ENCODE results near the gene ANTXR1. TPM values are rescaled to one million over a fixed set of nuclear protein-coding genes. Genes with fewer than 3 reads are reported as not detected.

ANTXR1 gene
- total and polyA plus RNA-seq, 2 experiments from 2014 or later = 128 to 191 TPM

GRCh38 chr2:68975844-68976243 is 37.1 kb upstream of the ANTXR1 start:
- Histone ChIP-seq H3K79me2 (ENCODE audit: insufficient read depth) (no peaks in the 10 kb centered on the region), H3K4me2 (ENCODE audit: unreplicated experiment) (no peak overlapping the region), H3K9me2 (ENCODE audit: insufficient read depth) (no peaks in the 10 kb centered on the region), H3K4me1 (ENCODE audit: insufficient read depth) (peaks cover 40% of the 10 kb centered on the region), H3F3A (ENCODE audit: insufficient read depth) (peaks cover 26% of the 10 kb centered on the region), H4K20me1 (ENCODE audit: insufficient read depth) (no peaks in the 10 kb centered on the region), H3K36me3 (ENCODE audit: low read depth) (no peaks in the 10 kb centered on the region), H3K9me3 (ENCODE audit: low read depth) (no peaks in the 10 kb centered on the region), H3K4me3 (no peak overlapping the region), H3K9ac (no peak overlapping the region), H3K27ac (no peak overlapping the region), H2AFZ (no peak overlapping the region), H3K27me3 (replicated peaks; ENCODE audit: insufficient read depth) (no peaks in the 10 kb centered on the region)
- in situ Hi-C loops (cut with MboI) = no loop called here
- TF ChIP-seq EZH2phosphoT487 (IDR thresholded peaks at IDR 0.05; ENCODE audit: insufficient read depth, low read depth) (no peak), EZH2 (IDR thresholded peaks at IDR 0.05; ENCODE audit: insufficient read depth, poor library complexity, severe bottlenecking) (no peak)
- no peak for DNase-seq
- WGBS, 2 experiments (ENCODE audit: low coverage in 1 of 2, low lambda C conversion rate in 2 of 2, missing lambda C conversion rate in 2 of 2) = 92 to 96% methylated on average over 2 of the region's 2 CpGs

- Histone ChIP-seq H3K36me3 (ENCODE audit: low read depth) (no peaks in the 10 kb centered on the region), H3K9ac (no peak overlapping the region), H3K27ac (no peak overlapping the region), H4K20me1 (ENCODE audit: insufficient read depth) (no peaks in the 10 kb centered on the region), H3K9me3 (ENCODE audit: low read depth) (no peaks in the 10 kb centered on the region), H3K4me3 (no peak overlapping the region), H3K4me1 (ENCODE audit: insufficient read depth) (peaks cover 26% of the 10 kb centered on the region), H2AFZ (no peak overlapping the region), H3K79me2 (ENCODE audit: insufficient read depth) (no peaks in the 10 kb centered on the region), H3K27me3 (replicated peaks; ENCODE audit: insufficient read depth) (no peaks in the 10 kb centered on the region), H3F3A (ENCODE audit: insufficient read depth) (peaks cover 13% of the 10 kb centered on the region), H3K4me2 (ENCODE audit: unreplicated experiment) (no peak overlapping the region), H3K9me2 (ENCODE audit: insufficient read depth) (no peaks in the 10 kb centered on the region)
- no peak for DNase-seq
- 70 to 71% methylated on average over 4 of the region's 4 CpGs for WGBS, 2 experiments (ENCODE audit: low coverage in 1 of 2, low lambda C conversion rate in 2 of 2, missing lambda C conversion rate in 2 of 2)
- no peak for TF ChIP-seq EZH2 (IDR thresholded peaks at IDR 0.05; ENCODE audit: insufficient read depth, poor library complexity, severe bottlenecking)
- in situ Hi-C loops (cut with MboI) = no loop called here
Observed at GRCh38 chr2:68977453-68977852, 35.5 kb upstream of the ANTXR1 start.

- TF ChIP-seq EZH2 (IDR thresholded peaks at IDR 0.05; ENCODE audit: insufficient read depth, poor library complexity, severe bottlenecking) (no peak), EZH2phosphoT487 (IDR thresholded peaks at IDR 0.05; ENCODE audit: insufficient read depth, low read depth) (no peak)
- Histone ChIP-seq H3K4me3 (no peak overlapping the region), H3K79me2 (ENCODE audit: insufficient read depth) (no peaks in the 10 kb centered on the region), H3K9me2 (ENCODE audit: insufficient read depth) (no peaks in the 10 kb centered on the region), H3K4me1 (ENCODE audit: insufficient read depth) (peaks cover 19% of the 10 kb centered on the region), H3K9me3 (ENCODE audit: low read depth) (no peaks in the 10 kb centered on the region), H4K20me1 (ENCODE audit: insufficient read depth) (no peaks in the 10 kb centered on the region), H3K27ac (no peak overlapping the region), H3F3A (ENCODE audit: insufficient read depth) (peaks cover 6% of the 10 kb centered on the region), H3K27me3 (replicated peaks; ENCODE audit: insufficient read depth) (no peaks in the 10 kb centered on the region), H2AFZ (no peak overlapping the region), H3K4me2 (ENCODE audit: unreplicated experiment) (no peak overlapping the region), H3K36me3 (ENCODE audit: low read depth) (no peaks in the 10 kb centered on the region), H3K9ac (no peak overlapping the region)
- 75 to 82% methylated on average over 3 of the region's 3 CpGs for WGBS, 2 experiments (ENCODE audit: low coverage in 1 of 2, low lambda C conversion rate in 2 of 2, missing lambda C conversion rate in 2 of 2)
- in situ Hi-C loops (cut with MboI) = no loop called here
- DNase-seq = no peak
Observed at GRCh38 chr2:68978098-68978497, 34.9 kb upstream of the ANTXR1 start.

GRCh38 chr2:68980956-68981355 is 32.0 kb upstream of the ANTXR1 start:
- WGBS, 2 experiments (ENCODE audit: low coverage in 1 of 2, low lambda C conversion rate in 2 of 2, missing lambda C conversion rate in 2 of 2) = 86 to 94% methylated on average over 1 of the region's 1 CpG
- H3K79me2 ChIP-seq (ENCODE audit: insufficient read depth) = no peaks in the 10 kb centered on the region
- in situ Hi-C loops (cut with MboI) = no loop called here

GRCh38 chr2:68987021-68987503 is 25.9 kb upstream of the ANTXR1 start:
- 77 to 85% methylated on average over 5 of the region's 5 CpGs for WGBS, 2 experiments (ENCODE audit: low coverage in 1 of 2, low lambda C conversion rate in 2 of 2, missing lambda C conversion rate in 2 of 2)

More at GRCh38 chr2:68980956-68981355, 32.0 kb upstream of the ANTXR1 start:
- H3K27ac ChIP-seq = no peak overlapping the region
- H3K4me2 ChIP-seq (ENCODE audit: unreplicated experiment) = no peak overlapping the region
- H2AFZ ChIP-seq = no peak overlapping the region
- no peaks in the 10 kb centered on the region for H3K27me3 ChIP-seq (replicated peaks; ENCODE audit: insufficient read depth)
- no peak overlapping the region for H3K9ac ChIP-seq
- H4K20me1 ChIP-seq (ENCODE audit: insufficient read depth) = no peaks in the 10 kb centered on the region
- H3K36me3 ChIP-seq (ENCODE audit: low read depth) = no peaks in the 10 kb centered on the region
- no peaks in the 10 kb centered on the region for H3K4me1 ChIP-seq (ENCODE audit: insufficient read depth)
- H3K4me3 ChIP-seq = no peak overlapping the region
- H3K9me3 ChIP-seq (ENCODE audit: low read depth) = no peaks in the 10 kb centered on the region
- no peak for DNase-seq
- TF ChIP-seq EZH2 (IDR thresholded peaks at IDR 0.05; ENCODE audit: insufficient read depth, poor library complexity, severe bottlenecking) (no peak), EZH2phosphoT487 (IDR thresholded peaks at IDR 0.05; ENCODE audit: insufficient read depth, low read depth) (no peak)
- no peaks in the 10 kb centered on the region for H3F3A ChIP-seq (ENCODE audit: insufficient read depth)
- no peaks in the 10 kb centered on the region for H3K9me2 ChIP-seq (ENCODE audit: insufficient read depth)

More at GRCh38 chr2:68987021-68987503, 25.9 kb upstream of the ANTXR1 start:
- Histone ChIP-seq H2AFZ (no peak overlapping the region), H3K9me3 (ENCODE audit: low read depth) (no peaks in the 10 kb centered on the region), H3K4me1 (ENCODE audit: insufficient read depth) (no peaks in the 10 kb centered on the region), H3K4me3 (no peak overlapping the region), H3K36me3 (ENCODE audit: low read depth) (no peaks in the 10 kb centered on the region), H3K27ac (no peak overlapping the region), H3K79me2 (ENCODE audit: insufficient read depth) (no peaks in the 10 kb centered on the region), H3K9ac (no peak overlapping the region), H3K27me3 (replicated peaks; ENCODE audit: insufficient read depth) (no peaks in the 10 kb centered on the region), H3K4me2 (ENCODE audit: unreplicated experiment) (no peak overlapping the region), H4K20me1 (ENCODE audit: insufficient read depth) (no peaks in the 10 kb centered on the region), H3K9me2 (ENCODE audit: insufficient read depth) (no peaks in the 10 kb centered on the region), H3F3A (ENCODE audit: insufficient read depth) (no peaks in the 10 kb centered on the region)
- TF ChIP-seq EZH2phosphoT487 (IDR thresholded peaks at IDR 0.05; ENCODE audit: insufficient read depth, low read depth) (no peak), EZH2 (IDR thresholded peaks at IDR 0.05; ENCODE audit: insufficient read depth, poor library complexity, severe bottlenecking) (no peak)
- DNase-seq = no peak
- in situ Hi-C loops (cut with MboI) = no loop called here
